GM21825 (cell line): ENCODE results near the gene GIPC3.

Experiments
- ATAC-seq: cut with Tn5 transposase; IDR thresholded peaks from one replicate; pipeline ENCODE4 v1.9.1; 2021; ENCODE audit warnings: mild to moderate bottlenecking, moderate library complexity; ENCODE audit not compliant: unreplicated experiment

GIPC3 gene

DNA sequence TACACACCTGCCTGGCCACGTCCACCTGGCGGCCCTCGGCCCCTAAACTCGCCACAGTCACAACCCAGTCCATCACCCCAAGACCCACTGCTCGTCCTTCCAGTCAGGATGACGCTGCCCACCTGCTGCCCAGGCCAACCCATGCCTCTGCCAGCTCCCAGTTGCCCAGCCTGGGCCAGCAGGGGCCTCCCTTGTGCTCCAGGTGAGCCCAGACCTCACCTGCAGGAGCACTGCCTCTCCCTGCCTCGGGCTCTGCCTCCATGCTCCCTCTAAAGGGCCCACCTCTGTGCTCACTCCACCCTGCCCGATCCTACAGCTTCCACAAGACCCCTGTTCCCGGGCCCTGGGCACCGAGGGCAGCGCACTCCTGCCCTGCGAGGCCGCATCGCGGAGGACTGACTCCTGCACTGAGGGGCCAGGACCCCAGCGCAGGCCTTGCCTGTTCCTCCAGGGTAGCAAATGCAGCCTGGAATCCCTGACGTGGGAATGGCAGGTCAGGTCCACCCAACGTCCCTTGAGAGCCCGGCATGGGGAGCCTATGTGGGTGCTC lies 49.3 kb downstream of the GIPC3 start:
- ATAC-seq: no peak

DNA sequence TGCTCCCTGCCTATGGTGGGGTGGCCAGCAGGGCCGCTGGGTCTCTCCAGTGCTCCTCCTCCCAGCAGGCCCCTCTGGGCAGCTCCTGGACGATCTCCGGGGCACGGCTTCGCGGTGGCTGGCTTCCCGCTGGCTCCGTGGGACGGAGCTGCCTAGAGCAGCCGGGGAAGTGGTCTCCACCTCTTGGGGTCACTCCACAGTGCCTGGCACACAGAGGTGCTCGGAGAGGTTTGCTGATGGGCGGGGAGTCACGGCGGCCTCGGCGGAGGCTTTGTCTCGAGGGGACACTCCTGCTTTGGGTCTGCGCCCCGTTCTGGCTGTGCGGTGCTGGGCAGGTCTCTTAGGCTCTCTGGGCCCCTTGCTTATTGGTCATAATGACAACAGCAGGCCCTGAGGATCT lies 51.2 kb downstream of the GIPC3 start:
- ATAC-seq: no peak

DNA sequence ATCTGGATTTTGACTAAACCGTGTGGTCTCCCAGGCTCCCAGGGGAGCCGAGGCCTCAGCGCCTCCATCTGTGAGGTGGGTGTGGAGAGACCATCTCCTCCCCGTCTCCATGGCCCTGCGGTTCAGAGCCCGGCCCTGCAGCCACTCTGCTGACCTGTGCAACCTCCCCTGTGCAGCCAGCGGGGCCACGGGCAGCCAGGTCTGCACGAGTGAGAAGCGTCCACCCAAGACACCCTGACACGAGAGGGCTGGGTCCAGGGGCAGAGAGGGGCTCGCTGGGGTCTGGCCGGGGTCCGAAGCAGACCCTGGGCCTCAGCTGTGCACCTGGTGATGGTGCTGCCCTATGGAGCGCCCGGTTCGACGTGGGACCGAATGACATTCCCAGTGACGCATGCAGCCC lies 51.7 kb downstream of the GIPC3 start:
- ATAC-seq: no peak

DNA sequence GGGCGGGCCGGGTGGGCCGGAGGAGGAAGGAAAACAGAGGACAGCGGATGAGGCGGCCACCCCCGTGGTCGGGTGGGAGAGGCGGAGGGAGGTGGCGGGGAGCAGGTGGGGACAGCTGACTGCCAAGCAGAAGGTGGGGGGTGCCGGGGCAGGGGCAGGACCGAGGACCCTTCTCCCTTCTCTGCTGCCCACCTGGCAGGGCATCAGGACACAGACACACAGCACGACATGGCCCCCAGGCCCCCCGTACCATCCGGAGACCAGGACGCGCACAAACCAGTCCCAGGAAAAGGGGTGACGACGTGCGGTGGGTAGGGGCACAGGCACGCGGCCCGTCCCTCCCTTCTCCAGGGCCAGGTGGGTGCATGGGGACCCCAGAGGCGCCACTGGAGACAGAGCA lies 52.3 kb downstream of the GIPC3 start:
- ATAC-seq: no peak

DNA sequence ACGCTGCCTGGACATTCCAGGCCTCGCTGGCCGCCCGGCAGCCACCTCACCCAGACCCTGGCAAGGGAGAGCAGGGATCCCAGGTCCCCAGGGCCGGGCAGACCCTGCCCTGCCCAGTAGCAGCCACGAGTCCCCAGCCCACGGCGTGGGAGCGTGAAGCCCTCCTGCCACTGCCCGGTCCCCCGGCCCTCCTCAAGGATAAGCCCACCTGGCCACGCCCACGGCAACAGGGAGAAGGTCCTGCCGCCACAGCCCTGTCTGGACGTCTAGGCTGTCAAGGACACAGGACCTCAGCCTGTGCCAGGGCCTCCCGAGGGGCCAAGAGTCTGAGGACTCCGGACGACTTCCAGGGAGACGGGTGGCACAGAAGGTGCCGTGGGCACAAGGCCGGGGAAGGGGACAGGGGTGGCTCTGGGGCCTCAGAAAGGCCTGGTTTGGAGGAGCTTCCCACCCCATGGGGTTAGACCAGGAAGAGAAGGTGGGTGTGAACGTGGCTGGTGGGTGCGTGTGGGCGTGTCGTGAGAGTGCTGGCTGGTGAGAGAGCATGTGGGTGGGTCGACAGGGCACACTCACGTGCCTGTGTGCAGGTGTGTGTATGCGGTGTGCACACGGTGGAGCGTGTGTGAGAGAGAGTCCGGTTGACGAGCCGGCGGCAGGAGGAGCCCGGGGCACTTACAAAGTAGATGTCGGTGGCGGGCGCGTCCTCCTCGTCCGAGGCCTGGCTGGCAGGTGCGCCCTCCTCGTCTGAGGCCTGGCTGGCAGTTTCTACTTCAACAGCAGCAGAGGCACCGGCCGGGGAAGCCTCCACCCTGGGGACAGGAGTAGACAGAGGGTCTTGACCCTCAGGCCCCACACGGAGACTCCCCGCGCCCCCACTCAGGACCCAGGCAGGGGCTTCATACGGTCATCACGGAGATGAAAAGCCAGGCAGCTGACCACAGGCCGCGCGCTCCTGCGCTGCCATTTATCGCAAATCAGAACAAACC lies 53.2 kb downstream of the GIPC3 start:
- ATAC-seq: no peak

DNA sequence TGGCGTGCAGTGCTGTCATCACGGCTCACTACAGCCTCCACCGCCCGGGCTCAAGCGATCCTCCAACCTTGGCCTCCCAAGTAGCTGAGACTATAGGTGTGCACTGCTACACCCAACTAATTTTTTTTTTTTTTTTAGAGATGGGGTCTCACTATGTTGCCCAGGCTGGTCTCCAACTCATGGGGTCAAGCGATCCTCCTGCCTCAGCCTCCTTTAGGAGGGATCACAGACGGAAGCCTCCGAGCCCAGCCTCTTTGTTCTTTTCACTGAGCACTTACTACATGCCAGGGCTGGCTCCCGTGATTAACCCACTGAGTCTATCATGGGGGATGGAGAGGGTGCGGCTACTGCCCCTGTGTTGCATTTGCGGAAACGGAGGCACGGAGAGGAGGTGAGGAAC lies 54.2 kb downstream of the GIPC3 start:
- no peak for ATAC-seq

DNA sequence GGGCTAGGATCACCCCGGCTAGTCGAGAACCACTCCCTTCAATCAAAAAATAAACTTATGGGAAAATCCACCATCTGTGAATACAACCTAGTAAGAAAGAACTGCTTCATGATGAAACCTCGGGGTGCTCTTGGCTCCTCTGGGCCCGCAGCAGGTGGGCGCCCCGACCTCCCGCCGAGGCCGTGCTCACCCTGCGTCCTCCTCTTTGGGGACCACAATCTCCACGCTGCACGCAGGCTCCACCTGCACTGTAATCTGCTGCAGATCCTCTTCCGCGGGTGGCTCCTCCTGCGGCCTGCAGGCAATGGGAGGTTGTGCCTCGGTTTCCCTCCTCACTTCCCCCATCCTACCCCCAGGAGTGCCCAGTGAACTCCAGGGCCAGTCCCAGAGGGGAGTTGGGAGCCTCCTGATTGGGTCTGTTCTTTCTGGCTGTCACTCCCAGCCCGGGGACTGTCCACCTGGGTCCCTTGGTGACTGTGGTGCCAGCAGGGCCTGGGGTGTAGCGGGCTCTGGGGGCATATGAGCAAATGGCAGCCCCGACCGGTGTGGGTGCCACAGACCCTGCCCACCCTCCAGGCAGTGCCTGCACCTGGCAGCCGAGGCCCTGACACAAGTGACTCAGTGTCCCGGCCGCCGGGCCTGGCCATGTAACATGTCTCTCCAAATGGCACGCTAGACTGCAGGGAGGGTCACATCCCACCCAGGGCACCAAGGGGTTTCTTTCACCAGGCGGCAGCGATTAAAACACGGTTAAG lies 56.4 kb downstream of the GIPC3 start:
- no peak for ATAC-seq

DNA sequence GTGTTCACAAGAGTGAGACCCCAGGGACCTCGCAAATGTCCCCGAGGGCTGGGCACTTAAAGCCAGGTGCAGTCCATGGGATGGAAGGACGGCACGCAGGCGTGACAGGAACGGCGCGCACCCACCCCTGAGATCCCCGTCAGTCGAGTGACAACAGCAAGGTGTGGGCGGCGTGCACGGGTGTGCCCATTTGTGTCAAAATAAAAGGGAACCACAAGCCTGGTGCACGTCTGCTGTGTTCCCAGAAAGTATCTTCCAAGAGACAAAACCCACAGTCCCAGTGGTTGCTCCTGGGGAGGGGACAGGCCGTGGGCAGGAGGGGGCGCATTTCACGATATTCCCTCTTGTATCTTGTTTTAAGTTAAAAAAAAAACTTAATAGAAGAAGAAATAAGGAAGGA lies 57.0 kb downstream of the GIPC3 start:
- no peak for ATAC-seq
